Activated CD8-positive, alpha-beta memory T cell treated with anti-CD3 and anti-CD28 coated beads, Interleukin-2, amount 10 ng/mL, durations not matched to agents 7 days and 5 days (primary cell): ENCODE data around the gene SLC2A13. TPM values are rescaled to one million over a fixed set of nuclear protein-coding genes. Genes with fewer than 3 reads are reported as not detected.
A peak's percentile ranks its signal among the peaks of the same experiment; 100 is the strongest.
"Not testable (repeated sequence)": the region's sequence is repeated elsewhere in the genome, so short reads cannot be mapped to it uniquely, and the experiment has no call there.

Source experiments
- ATAC-seq: fragments of 150-1000 bp; cut with Tn5 transposase; one replicate; pipeline ENCODE4 v1.10.0; 2021; ENCODE audit warnings: moderate library complexity
- CTCF ChIA-PET: fragments of 350-600 bp; sonication (Branson Sonifier 250); formaldehyde crosslinking; loops from one replicate; lab custom pipeline; 2021; ENCODE audit warnings: antibody characterized with exemption; lab: Charles Lee
- DNase-seq: peaks from one replicate; pipeline ENCODE4 v3.0.0-alpha.2; 2020
- H3K27ac Mint-ChIP-seq: one replicate; pipeline ENCODE4 v1.8.0; 2021; ENCODE audit warnings: mild to moderate bottlenecking, mixed read lengths
- H3K27me3 Mint-ChIP-seq: one replicate; pipeline ENCODE4 v1.8.0; 2021; ENCODE audit warnings: mixed read lengths
- H3K36me3 Mint-ChIP-seq: one replicate; pipeline ENCODE4 v1.8.0; 2021; ENCODE audit warnings: mild to moderate bottlenecking, mixed read lengths
- H3K4me1 Mint-ChIP-seq: one replicate; pipeline ENCODE4 v1.8.0; 2021; ENCODE audit warnings: mixed read lengths
- H3K4me3 Mint-ChIP-seq: one replicate; pipeline ENCODE4 v1.8.0; 2021; ENCODE audit warnings: mild to moderate bottlenecking, moderate library complexity, mixed read lengths
- H3K9me3 Mint-ChIP-seq: one replicate; pipeline ENCODE4 v1.8.0; 2022; ENCODE audit warnings: low read depth, mixed read lengths
- total RNA-seq, 2 experiments: library from RNA; stranded (reverse); gene quantifications; one replicate each; pipeline ENCODE4 v1.2.3, GENCODE V29; 2021

SLC2A13 gene
- total RNA-seq, 2 experiments from 2014 or later: 7.8 to 8.0 TPM

DNA sequence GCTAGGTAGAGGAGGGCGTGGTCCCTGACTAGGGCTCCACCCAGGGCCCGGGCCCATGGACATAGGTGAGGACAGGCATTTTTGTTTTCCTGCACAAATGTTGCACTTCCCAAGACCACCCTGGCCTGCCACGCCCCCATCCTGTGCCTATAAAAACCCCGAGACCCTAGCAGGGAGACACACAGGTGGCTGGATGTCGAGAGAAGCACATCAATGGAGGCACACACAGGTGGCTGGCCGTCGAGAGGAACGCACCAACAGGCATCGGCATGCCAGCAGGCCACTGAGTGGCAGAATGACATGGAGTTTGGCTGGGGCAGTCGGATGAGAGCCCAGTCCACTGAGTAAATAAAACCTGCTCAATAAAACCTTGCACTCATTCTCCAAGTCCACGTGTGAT, 328.4 kb downstream of the SLC2A13 start:
- Mint-ChIP-seq H3K27ac (no peak overlapping the region), H3K27me3 (no peaks in the 10 kb centered on the region), H3K9me3 (peaks cover 1% of the 10 kb centered on the region), H3K4me1 (no peaks in the 10 kb centered on the region), H3K4me3 (no peak overlapping the region), H3K36me3 (no peaks in the 10 kb centered on the region)
- ATAC-seq: no peak
- CTCF ChIA-PET: no interaction called here
- DNase-seq: no peak

DNA sequence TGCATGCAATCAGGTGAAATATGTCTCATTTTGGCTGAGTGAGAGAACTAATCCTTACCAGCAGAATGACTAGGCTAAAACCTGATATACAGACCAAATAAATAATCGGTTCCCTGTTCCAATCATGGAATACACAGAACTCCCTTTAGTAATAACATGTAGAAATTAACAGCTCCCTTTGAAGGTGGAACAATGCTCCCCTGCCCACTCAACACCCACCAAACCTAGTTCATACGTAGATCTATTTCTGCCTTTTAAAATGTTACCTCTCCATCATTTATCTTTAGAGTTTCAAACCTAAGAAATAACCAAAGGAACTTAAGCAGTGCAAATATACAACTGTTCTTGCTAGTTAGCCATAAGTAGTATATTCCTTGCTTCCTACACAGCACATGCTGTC, 332.6 kb downstream of the SLC2A13 start:
- CTCF ChIA-PET: no interaction called here
- no peaks in the 10 kb centered on the region for H3K9me3 Mint-ChIP-seq
- no peak overlapping the region for H3K27ac Mint-ChIP-seq
- ATAC-seq (no peak), DNase-seq (no peak)
- H3K4me3 Mint-ChIP-seq: no peak overlapping the region
- peaks cover 1% of the 10 kb centered on the region for H3K36me3 Mint-ChIP-seq
- H3K4me1 Mint-ChIP-seq: no peaks in the 10 kb centered on the region
- no peaks in the 10 kb centered on the region for H3K27me3 Mint-ChIP-seq

DNA sequence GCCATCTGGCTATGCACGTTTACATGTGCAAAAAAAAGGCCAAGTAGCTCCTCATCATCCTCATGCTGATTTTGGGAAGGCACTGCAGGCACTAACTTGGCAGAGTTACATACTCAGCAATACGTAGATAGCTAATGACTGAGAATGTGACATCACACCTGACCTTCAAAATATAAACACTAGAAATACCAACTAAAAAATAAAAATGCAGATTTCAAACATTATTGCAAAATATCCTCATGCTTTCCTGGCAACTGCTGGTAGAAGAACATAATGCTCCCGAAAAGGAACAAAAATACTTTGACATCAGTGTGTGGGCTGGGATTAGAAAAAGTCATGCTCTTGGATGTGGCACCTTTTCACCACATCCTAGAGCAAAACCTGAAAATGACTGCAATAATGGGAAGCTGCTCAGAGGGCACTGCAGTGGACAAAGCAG, 333.0 kb downstream of the SLC2A13 start:
- Mint-ChIP-seq H3K27ac (no peak overlapping the region), H3K4me1 (no peaks in the 10 kb centered on the region)
- DNase-seq: no peak

DNA sequence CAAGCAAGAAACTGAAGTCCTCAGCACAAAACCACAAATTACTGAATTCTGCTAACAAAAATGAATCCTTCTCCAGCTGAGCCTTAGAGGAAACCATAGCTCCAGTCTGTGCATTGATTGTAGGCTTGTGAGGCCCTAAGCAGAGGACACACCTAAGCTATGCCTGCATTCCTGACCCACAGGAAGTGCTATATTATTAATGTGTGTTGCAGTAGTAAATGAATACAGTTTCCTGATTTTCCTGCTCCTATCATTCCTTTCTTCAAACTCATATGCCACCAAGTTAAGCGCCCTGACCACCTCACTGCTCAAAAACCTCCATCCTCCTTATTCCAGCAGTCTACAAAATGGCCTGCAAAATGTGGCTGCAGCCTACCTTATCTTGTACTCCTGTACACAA, 334.4 kb downstream of the SLC2A13 start:
- Mint-ChIP-seq H3K9me3 (no peaks in the 10 kb centered on the region), H3K4me1 (no peaks in the 10 kb centered on the region), H3K27ac (no peak overlapping the region), H3K36me3 (peaks cover 1% of the 10 kb centered on the region), H3K4me3 (no peak overlapping the region), H3K27me3 (no peaks in the 10 kb centered on the region)
- CTCF ChIA-PET: no interaction called here
- ATAC-seq: no peak
- DNase-seq: no peak

More for the DNA sequence above, 333.0 kb downstream of the SLC2A13 start:
- Mint-ChIP-seq H3K27me3 (no peaks in the 10 kb centered on the region), H3K4me3 (no peak overlapping the region), H3K36me3 (peaks cover 1% of the 10 kb centered on the region), H3K9me3 (no peaks in the 10 kb centered on the region)
- no peak for ATAC-seq
- CTCF ChIA-PET: no interaction called here

DNA sequence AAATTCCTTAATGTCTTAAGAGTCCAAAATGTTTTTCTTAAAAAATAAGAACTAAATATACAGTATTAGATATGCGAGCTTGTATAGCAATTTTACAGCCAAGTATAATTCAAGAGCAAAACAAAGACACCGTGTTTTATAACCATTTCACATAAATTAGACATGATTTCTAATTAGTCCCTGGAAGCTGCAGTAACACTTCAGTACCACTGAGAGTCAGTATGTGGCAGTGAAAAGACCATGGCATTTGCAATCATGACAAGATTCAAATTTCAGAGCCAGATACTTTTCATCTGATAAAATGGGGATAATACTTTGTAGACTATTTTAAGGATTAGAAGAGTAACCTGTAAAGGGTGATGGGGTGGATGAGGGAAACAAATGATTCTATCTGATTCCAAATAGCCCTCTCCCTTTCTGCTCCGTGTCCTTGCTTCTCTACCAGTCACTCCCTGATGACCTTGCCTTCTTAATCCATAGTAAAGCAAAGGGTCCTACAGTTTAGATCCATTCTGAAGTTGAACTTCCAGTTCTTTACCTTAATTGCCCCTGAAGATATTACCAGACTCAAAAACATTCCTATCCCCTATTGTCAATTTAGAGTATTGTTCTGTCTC, 340.8 kb downstream of the SLC2A13 start:
- ATAC-seq (peak; percentile 68), DNase-seq (no peak)
- no peaks in the 10 kb centered on the region for H3K27me3 Mint-ChIP-seq

DNA sequence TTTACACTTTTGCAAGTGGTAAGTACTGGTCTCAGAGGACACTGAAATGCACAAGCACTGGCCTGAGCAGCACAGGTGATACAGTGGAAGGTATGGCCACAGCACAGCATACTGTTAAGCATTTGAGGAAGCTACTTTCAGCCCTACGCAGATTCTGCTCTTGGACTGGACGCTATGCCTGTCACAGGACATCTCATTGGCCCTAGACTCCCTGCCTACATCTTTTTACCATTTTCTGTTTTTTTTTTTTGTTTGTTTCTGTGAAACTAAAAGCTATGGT, 342.1 kb downstream of the SLC2A13 start:
- Mint-ChIP-seq H3K9me3 (no peaks in the 10 kb centered on the region), H3K36me3 (no peaks in the 10 kb centered on the region), H3K27me3 (no peaks in the 10 kb centered on the region), H3K4me3 (no peak overlapping the region), H3K27ac (no peak overlapping the region), H3K4me1 (no peaks in the 10 kb centered on the region)
- ATAC-seq (no peak), DNase-seq (no peak)
- CTCF ChIA-PET: interaction anchor here (1.7 kb wide), 1 partner anchor 343 kb away, joined by 4 read pairs; no protein-coding TSS in a partner anchor

More for the DNA sequence above, 340.8 kb downstream of the SLC2A13 start:
- Mint-ChIP-seq H3K9me3 (no peaks in the 10 kb centered on the region), H3K4me3 (no peak overlapping the region), H3K27ac (no peak overlapping the region), H3K4me1 (no peaks in the 10 kb centered on the region), H3K36me3 (no peaks in the 10 kb centered on the region)
- CTCF ChIA-PET: interaction anchor here (0.7 to 1.7 kb wide), 3 partner anchors 226 to 342 kb away, joined by 3 to 5 read pairs (median 4); no protein-coding TSS in a partner anchor

DNA sequence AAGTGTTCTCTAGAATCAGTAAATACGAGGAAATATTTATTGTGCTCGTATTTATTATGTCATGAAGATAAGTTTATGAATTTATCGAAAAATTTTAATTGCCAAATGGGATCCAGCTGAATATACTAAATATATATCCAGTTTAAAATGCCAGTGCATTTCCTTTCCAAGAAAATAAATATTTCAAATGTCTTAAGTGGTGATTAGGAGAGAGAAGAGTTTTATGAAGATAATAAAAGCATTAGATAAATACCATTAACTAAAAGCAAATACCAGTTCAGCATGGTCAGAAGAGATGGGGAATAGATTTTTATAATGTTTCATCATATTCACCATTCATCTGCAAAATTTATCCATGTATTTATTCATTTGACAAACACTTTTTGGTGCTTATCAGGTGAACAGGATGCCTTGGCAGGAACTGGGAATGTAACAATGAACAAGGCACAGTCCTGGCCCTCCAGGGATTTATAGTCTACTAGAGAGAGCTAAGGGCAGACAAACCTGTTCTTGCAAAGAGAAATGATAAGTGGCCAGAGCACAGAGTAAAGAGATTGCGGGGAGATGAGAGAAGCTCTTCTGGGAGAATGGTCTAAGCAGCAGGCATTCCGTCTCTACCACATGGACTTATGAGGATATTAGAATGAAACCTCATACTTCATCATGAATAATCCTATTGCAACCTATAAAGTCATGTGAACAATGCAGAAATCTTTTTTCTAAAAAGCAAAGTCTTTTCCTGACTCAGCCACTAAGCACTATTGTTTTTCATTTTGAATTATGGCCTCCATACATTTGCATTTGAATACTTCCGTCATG, 342.6 kb downstream of the SLC2A13 start:
- ATAC-seq (no peak), DNase-seq (no peak)
- no peaks in the 10 kb centered on the region for H3K9me3 Mint-ChIP-seq
- H3K4me3 Mint-ChIP-seq: no peak overlapping the region
- H3K4me1 Mint-ChIP-seq: no peaks in the 10 kb centered on the region
- no peaks in the 10 kb centered on the region for H3K27me3 Mint-ChIP-seq
- no peak overlapping the region for H3K27ac Mint-ChIP-seq
- H3K36me3 Mint-ChIP-seq: no peaks in the 10 kb centered on the region
- CTCF ChIA-PET: interaction anchor here (1.7 kb wide), 1 partner anchor 344 kb away, joined by 4 read pairs; no protein-coding TSS in a partner anchor

DNA sequence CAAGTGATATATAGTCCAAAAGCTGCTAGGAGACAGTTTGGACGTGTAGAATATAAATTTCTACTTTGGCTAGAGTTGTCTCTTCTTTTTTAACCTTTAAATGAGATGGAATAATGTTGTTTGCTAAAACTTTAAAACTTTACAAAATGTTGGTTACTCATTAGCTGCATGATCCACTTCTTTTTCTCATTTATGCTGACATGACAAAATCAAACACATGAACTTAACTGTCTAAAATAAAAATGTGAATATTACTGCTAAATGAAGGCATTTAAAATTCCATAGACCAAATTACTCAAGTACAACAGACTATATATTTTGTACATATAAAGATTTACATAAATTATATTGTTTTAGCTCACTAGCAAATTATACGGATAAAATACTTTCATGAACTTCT, 350.4 kb downstream of the SLC2A13 start:
- no peak for DNase-seq
- Mint-ChIP-seq H3K4me3 (no peak overlapping the region), H3K36me3 (no peaks in the 10 kb centered on the region), H3K27me3 (no peaks in the 10 kb centered on the region), H3K4me1 (no peaks in the 10 kb centered on the region), H3K9me3 (no peaks in the 10 kb centered on the region), H3K27ac (no peak overlapping the region)
- CTCF ChIA-PET: no interaction called here
- ATAC-seq: no peak

DNA sequence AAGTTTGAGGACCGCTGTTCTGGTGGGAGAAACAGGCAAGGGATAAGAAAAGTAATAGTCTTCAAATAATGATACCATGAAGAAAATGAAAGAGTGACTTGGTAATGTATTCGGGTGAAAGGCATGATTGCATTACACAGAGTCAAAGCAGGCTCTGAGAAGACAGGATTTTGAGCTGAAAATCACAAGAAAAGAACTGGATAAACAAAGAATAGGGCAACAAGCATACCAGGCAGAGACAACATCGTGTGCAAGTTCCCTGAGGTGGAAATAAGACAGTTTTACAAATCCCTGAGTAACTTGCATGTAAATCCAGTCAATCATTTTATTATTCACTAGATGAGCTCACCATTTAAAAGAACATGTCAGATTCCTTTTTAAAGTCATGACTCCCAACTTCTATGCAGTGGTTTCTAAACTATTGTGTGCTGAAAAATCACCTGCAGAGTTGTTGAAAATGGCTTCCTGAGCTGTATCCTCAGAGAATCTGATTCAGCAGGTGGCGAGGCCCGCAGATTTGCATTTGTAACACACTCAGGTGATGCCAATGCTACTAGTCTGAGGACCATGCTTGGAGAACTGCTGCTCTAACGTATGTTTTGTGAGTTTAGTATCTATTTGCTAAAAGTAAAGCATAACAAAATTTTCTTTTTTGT, 353.3 kb downstream of the SLC2A13 start:
- CTCF ChIA-PET: no interaction called here

DNA sequence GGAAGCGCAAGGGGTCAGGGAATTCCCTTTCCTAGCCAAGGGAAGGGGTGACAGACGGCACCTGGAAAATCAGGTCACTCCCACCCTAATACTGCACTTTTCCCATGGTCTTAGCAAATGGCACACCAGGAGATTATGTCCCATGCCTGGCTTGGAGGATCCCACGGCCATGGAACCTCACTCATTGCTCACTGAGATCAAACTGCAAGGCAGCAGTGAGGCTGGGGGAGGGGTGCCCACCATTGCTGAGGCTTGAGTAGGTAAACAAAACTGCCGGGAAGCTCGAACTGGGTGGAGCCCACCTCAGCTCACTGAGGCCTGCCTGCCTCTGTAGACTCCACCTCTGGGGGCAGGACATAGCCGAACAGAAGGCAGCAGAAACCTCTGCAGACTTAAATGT, 359.7 kb downstream of the SLC2A13 start:
- ATAC-seq, H3K4me1 Mint-ChIP-seq, CTCF ChIA-PET, H3K27me3 Mint-ChIP-seq, DNase-seq, H3K36me3 Mint-ChIP-seq, H3K27ac Mint-ChIP-seq, H3K4me3 Mint-ChIP-seq, H3K9me3 Mint-ChIP-seq: not testable (repeated sequence)

More for the DNA sequence above, 353.3 kb downstream of the SLC2A13 start:
- Mint-ChIP-seq H3K27ac (no peak overlapping the region), H3K4me3 (no peak overlapping the region), H3K9me3 (no peaks in the 10 kb centered on the region), H3K4me1 (no peaks in the 10 kb centered on the region), H3K27me3 (no peaks in the 10 kb centered on the region), H3K36me3 (no peaks in the 10 kb centered on the region)
- ATAC-seq: no peak
- DNase-seq: no peak

DNA sequence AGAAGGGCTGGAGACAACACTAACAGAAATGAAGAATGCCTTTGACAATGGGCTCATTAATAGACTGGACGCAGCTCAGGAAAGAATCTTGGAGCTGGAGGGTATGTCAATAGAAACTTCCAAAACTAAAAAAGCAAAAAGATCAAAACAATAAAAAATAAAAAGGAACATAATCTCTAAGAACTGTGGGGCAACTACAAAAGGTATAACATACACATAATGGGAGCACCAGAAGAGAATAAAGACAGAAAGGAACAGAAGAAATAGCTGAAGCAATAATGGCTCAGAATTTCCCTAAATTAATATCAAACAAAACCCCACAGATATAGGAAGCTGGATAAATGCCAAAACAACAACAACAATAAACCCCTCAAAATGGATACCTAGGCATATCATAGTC, 362.2 kb downstream of the SLC2A13 start:
- DNase-seq: no peak
- Mint-ChIP-seq H3K4me1 (no peaks in the 10 kb centered on the region), H3K27me3 (no peaks in the 10 kb centered on the region), H3K27ac (no peak overlapping the region), H3K36me3 (no peaks in the 10 kb centered on the region), H3K9me3 (peaks cover 7% of the 10 kb centered on the region), H3K4me3 (no peak overlapping the region)
- CTCF ChIA-PET: no interaction called here
- ATAC-seq: no peak

DNA sequence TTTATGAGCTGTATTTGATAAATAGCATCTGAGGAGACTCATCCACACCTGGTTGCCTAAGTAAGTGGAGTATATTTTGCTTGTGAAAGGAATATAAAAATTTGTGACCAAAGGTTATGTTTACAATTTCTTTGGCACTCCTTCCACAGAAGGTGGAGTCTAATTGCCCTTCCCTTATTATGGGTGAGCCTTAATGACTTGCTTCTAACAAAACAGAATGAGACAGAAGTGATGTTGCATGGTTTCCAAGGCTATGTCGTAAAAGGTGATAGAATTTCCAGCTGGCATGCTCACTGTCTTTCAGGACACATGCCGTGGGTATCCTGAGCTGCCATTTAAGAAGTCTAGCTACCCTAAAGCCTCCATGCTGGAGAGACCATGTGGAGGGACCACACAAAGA, 369.5 kb downstream of the SLC2A13 start:
- H3K9me3 Mint-ChIP-seq: peaks cover 13% of the 10 kb centered on the region
- CTCF ChIA-PET: no interaction called here
- DNase-seq: no peak
- H3K4me3 Mint-ChIP-seq: no peak overlapping the region
- no peak for ATAC-seq
- H3K27ac Mint-ChIP-seq: no peak overlapping the region
- no peaks in the 10 kb centered on the region for H3K4me1 Mint-ChIP-seq
- peaks cover 4% of the 10 kb centered on the region for H3K36me3 Mint-ChIP-seq
- H3K27me3 Mint-ChIP-seq: no peaks in the 10 kb centered on the region

DNA sequence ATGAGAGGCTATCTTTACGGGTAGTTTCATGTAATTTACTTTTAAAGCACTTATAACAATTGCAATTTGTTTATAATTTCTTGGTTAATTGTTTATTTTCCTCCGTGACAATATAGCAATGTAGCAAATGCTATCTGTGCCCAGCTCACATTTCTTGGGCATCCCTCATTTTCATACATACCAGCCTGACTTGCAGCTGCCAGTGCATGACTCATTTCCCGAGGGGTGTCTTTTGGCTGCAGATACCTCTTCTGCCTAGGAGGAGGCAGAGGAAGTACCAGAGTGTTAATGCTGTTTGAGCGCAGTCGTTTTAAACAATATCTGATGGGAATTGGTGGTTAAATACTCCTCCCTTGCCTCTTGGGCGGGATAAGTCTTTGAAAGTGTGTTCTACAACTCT, 382.1 kb downstream of the SLC2A13 start:
- ATAC-seq (peak; percentile 85), DNase-seq (peak; percentile 58)
- H3K27ac Mint-ChIP-seq: peak overlapping the region; percentile 31
- no peaks in the 10 kb centered on the region for H3K9me3 Mint-ChIP-seq
- H3K4me1 Mint-ChIP-seq: peaks cover 27% of the 10 kb centered on the region
- peaks cover 2% of the 10 kb centered on the region for H3K36me3 Mint-ChIP-seq
- CTCF ChIA-PET: no interaction called here
- no peaks in the 10 kb centered on the region for H3K27me3 Mint-ChIP-seq
- H3K4me3 Mint-ChIP-seq: no peak overlapping the region
